Activated CD8-positive, alpha-beta T cell treated with anti-CD3 and anti-CD28 coated beads for 36 hours (primary cell): Measurements from ENCODE around the gene PLEKHG2. TPM values are rescaled to one million over a fixed set of nuclear protein-coding genes. Genes with fewer than 3 reads are reported as not detected.

Source experiments
- ATAC-seq: fragments of 200-7000 bp; cut with Tn5 transposase; one replicate; pipeline ENCODE4 v1.10.0; 2021; ENCODE audit warnings: mild to moderate bottlenecking, moderate library complexity
- CTCF ChIA-PET: fragments of 350-600 bp; sonication (Branson Sonifier 250); formaldehyde crosslinking; loops from one replicate; lab custom pipeline; 2021; ENCODE audit warnings: antibody characterized with exemption; lab: Charles Lee
- POLR2A ChIA-PET: fragments of 350-600 bp; sonication (Branson Sonifier 250); formaldehyde crosslinking; loops from one replicate; lab custom pipeline; 2021; ENCODE audit warnings: antibody characterized with exemption; lab: Charles Lee
- DNase-seq: peaks from one replicate; pipeline ENCODE4 v3.0.0-alpha.2; 2020
- H3K27ac Mint-ChIP-seq: one replicate; pipeline ENCODE4 v1.8.0; 2021; ENCODE audit warnings: mild to moderate bottlenecking, mixed read lengths
- H3K27me3 Mint-ChIP-seq: one replicate; pipeline ENCODE4 v1.8.0; 2021; ENCODE audit warnings: mixed read lengths
- H3K36me3 Mint-ChIP-seq: one replicate; pipeline ENCODE4 v1.8.0; 2021; ENCODE audit warnings: low read depth, mixed read lengths
- H3K4me1 Mint-ChIP-seq: one replicate; pipeline ENCODE4 v1.8.0; 2021; ENCODE audit warnings: low read depth, mixed read lengths
- H3K4me3 Mint-ChIP-seq: one replicate; pipeline ENCODE4 v1.8.0; 2021; ENCODE audit warnings: mild to moderate bottlenecking, moderate library complexity, mixed read lengths
- H3K9me3 Mint-ChIP-seq: one replicate; pipeline ENCODE4 v1.8.0; 2021; ENCODE audit warnings: mixed read lengths
- CTCF ChIP-seq: fragments of 200-600 bp; IDR thresholded peaks from one replicate; pipeline ENCODE4 v1.8.0; 2022; ENCODE audit warnings: antibody characterized with exemption, mild to moderate bottlenecking
- intact Hi-C: fragments of 100-400 bp; cut with micrococcal nuclease; formaldehyde crosslinking; loops from one replicate; pipeline ENCODE4 v1.10.0; 2022
- total RNA-seq, 2 experiments: library from RNA; stranded (reverse); gene quantifications; one replicate each; pipeline ENCODE4 v1.2.3, GENCODE V29; 2021

PLEKHG2 gene
- total RNA-seq, 2 experiments from 2014 or later, result 35.9 to 42.8 TPM

GRCh38 chr19:39399668-39400050 lies 12.8 kb upstream of the PLEKHG2 start:
- H3K4me1 Mint-ChIP-seq, result peaks cover 64% of the 10 kb centered on the region
- POLR2A ChIA-PET, result interaction anchor here (1.3 to 9.9 kb wide), 6 partner anchors 8 to 57 kb away, joined by 4 to 80 read pairs (median 12); partner anchors contain the start of genes MED29, PAF1, PLEKHG2 and RPS16

GRCh38 chr19:39400061-39400460 lies 12.4 kb upstream of the PLEKHG2 start:
- TF ChIP-seq CTCF, result no peak
- CTCF ChIA-PET, result interaction anchor here (0.6 to 8.5 kb wide), 3 partner anchors 9 to 14 kb away, joined by 3 to 153 read pairs (median 17); partner anchors contain the start of genes MED29, PAF1 and PLEKHG2
- Mint-ChIP-seq H3K4me1 (peaks cover 67% of the 10 kb centered on the region), H3K36me3 (peaks cover 18% of the 10 kb centered on the region), H3K27me3 (no peaks in the 10 kb centered on the region), H3K9me3 (no peaks in the 10 kb centered on the region), H3K27ac (peak overlapping the region; percentile 76), H3K4me3 (no peak overlapping the region)
- intact Hi-C loops, result no loop called here
- no peak for DNase-seq
- POLR2A ChIA-PET, result interaction anchor here (1.9 to 9.9 kb wide), 4 partner anchors 9 to 58 kb away, joined by 4 to 80 read pairs (median 17); partner anchors contain the start of genes MED29, PAF1, PLEKHG2 and SAMD4B
- no peak for ATAC-seq

More at GRCh38 chr19:39399668-39400050, 12.8 kb upstream of the PLEKHG2 start:
- ATAC-seq (no peak), DNase-seq (no peak)
- no peak for TF ChIP-seq CTCF
- Mint-ChIP-seq H3K27ac (peak overlapping the region; percentile 76), H3K36me3 (peaks cover 20% of the 10 kb centered on the region), H3K4me3 (no peak overlapping the region), H3K27me3 (no peaks in the 10 kb centered on the region), H3K9me3 (no peaks in the 10 kb centered on the region)
- intact Hi-C loops, result no loop called here
- CTCF ChIA-PET, result interaction anchor here (0.6 to 8.5 kb wide), 3 partner anchors 8 to 14 kb away, joined by 3 to 153 read pairs (median 17); partner anchors contain the start of genes MED29, PAF1 and PLEKHG2

- H3K9me3 Mint-ChIP-seq, result no peaks in the 10 kb centered on the region
- CTCF ChIA-PET, result interaction anchor here (0.6 to 8.5 kb wide), 6 partner anchors 10 to 73 kb away, joined by 3 to 153 read pairs (median 4); partner anchors contain the start of genes MED29, PAF1, PLEKHG2 and RPS16
- TF ChIP-seq CTCF, result no peak
- H3K36me3 Mint-ChIP-seq, result peaks cover 11% of the 10 kb centered on the region
- peaks cover 71% of the 10 kb centered on the region for H3K4me1 Mint-ChIP-seq
- DNase-seq, result no peak
- peak; percentile 6 for ATAC-seq
- H3K27me3 Mint-ChIP-seq, result no peaks in the 10 kb centered on the region
- POLR2A ChIA-PET, result interaction anchor here (0.9 to 9.9 kb wide), 10 partner anchors 10 to 132 kb away, joined by 3 to 80 read pairs (median 6); partner anchors contain the start of genes EID2B, MED29, PAF1 and PLEKHG2
- intact Hi-C loops, result no loop called here
- H3K27ac Mint-ChIP-seq, result peak overlapping the region; percentile 99
- H3K4me3 Mint-ChIP-seq, result peak overlapping the region; percentile 75
Measured at GRCh38 chr19:39401070-39401548, 11.4 kb upstream of the PLEKHG2 start.

- TF ChIP-seq CTCF, result no peak
- Mint-ChIP-seq H3K4me3 (peak overlapping the region; percentile 75), H3K27ac (peak overlapping the region; percentile 99), H3K4me1 (peaks cover 74% of the 10 kb centered on the region), H3K9me3 (no peaks in the 10 kb centered on the region), H3K36me3 (peaks cover 11% of the 10 kb centered on the region), H3K27me3 (no peaks in the 10 kb centered on the region)
- POLR2A ChIA-PET, result interaction anchor here (0.9 to 9.9 kb wide), 13 partner anchors 10 to 131 kb away, joined by 3 to 80 read pairs (median 4); partner anchors contain the start of genes EID2B, MED29, PAF1 and PLEKHG2
- CTCF ChIA-PET, result interaction anchor here (0.6 to 8.5 kb wide), 5 partner anchors 10 to 72 kb away, joined by 3 to 153 read pairs (median 3); partner anchors contain the start of genes MED29, PAF1 and PLEKHG2
- intact Hi-C loops, result no loop called here
- DNase-seq (peak; percentile 95), ATAC-seq (peak; percentile 62)
Measured at GRCh38 chr19:39401549-39402345, 10.7 kb upstream of the PLEKHG2 start.
